ENCODE results near the gene PCID2.

The PCID2 gene

GRCh38 chr13:113159701-113160100, 48.8 kb downstream of the PCID2 start:
- no peak for TF ChIP-seq CTCF (IDR thresholded peaks at IDR 0.05; ENCODE audit: control insufficient read depth, extremely low read depth, insufficient read depth)
- DNase-seq (ENCODE audit: low read depth): no peak

DNA sequence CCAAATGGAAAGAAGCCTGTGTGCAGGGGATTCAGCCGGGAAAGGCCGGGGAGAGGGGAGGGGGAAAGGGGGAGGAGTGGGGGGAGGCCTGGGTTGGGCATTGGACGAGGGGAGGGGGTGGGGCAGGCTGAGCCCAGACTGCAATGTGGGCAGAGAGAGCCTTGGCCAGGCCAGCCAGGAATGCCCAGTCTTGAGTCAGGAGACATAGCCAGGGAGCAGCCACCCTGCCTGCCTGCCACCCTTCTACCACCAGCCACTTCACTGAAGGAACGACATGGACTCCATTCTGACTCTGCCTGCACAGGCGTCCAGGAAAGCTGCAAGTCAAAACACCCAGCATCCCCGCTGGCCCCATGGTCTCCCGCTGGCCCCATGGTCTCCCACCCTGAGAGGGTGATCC, 49.5 kb downstream of the PCID2 start:
- no peak for TF ChIP-seq CTCF (IDR thresholded peaks at IDR 0.05; ENCODE audit: control insufficient read depth, extremely low read depth, insufficient read depth)
- no peak overlapping the region for H3K4me3 ChIP-seq (ENCODE audit: low read depth, low read length)
- no peak for DNase-seq (ENCODE audit: low read depth)

More at GRCh38 chr13:113159701-113160100, 48.8 kb downstream of the PCID2 start:
- H3K4me3 ChIP-seq (ENCODE audit: low read depth, low read length): no peak overlapping the region

DNA sequence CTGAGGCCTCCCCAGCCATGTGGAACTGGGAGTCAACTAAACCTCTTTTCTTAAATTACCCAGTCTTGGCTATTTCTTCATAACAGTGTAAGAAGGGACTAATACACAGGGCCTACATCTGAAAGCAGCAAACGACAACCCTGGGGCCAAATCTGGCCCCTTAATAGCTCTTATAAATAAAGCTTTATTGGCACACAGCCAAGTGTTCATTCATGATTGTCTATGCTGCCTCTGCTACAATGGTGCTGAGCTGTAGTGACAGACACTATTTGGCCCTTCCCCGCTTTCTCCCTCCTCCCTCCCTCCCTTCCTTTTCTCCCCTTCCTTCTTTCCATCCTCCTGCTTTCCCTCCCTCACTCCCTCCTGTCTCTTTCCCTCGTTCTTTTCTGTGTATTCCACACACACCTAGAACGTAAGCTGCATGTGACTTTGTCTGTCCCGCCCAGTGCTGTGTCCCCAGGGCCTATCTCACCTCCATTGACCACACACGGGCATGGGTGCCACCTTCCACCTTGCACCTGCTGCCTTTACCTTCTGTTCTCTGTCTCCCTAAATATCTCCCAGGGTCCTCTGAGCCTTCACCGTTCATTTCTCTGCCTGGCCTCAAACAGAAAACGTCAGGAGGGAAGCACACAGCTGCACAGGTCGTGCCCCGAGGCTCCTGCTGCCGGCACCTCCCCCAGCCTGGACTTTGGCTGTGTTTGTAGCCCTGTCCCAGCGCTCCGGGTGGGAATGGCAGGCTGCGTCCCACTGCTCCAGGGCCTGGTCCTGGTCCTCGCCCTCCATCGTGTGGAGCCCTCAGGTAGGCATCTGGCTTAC, 50.3 kb downstream of the PCID2 start, which contains the start of gene PROZ:
PROZ (plus strand) TSS at position 720 of the 819 bp plus-strand sequence; CDS start at position 733, 13 bp downstream.
- TF ChIP-seq CTCF (IDR thresholded peaks at IDR 0.05; ENCODE audit: control insufficient read depth, extremely low read depth, insufficient read depth): no peak
- no peak within 1 kb of the TSS for H3K4me3 ChIP-seq (ENCODE audit: low read depth, low read length)
- DNase-seq (ENCODE audit: low read depth): no peak

- TF ChIP-seq CTCF (IDR thresholded peaks at IDR 0.05; ENCODE audit: control insufficient read depth, extremely low read depth, insufficient read depth): no peak
- no peak for DNase-seq (ENCODE audit: low read depth)
Observed at GRCh38 chr13:113157206-113157928, 51.1 kb downstream of the PCID2 start.

GRCh38 chr13:113155982-113156655, 52.4 kb downstream of the PCID2 start:
- no peak for DNase-seq (ENCODE audit: low read depth)
- TF ChIP-seq CTCF (IDR thresholded peaks at IDR 0.05; ENCODE audit: control insufficient read depth, extremely low read depth, insufficient read depth): no peak
- H3K4me3 ChIP-seq (ENCODE audit: low read depth, low read length): no peak overlapping the region

More at GRCh38 chr13:113157206-113157928, 51.1 kb downstream of the PCID2 start:
- no peak overlapping the region for H3K4me3 ChIP-seq (ENCODE audit: low read depth, low read length)

DNA sequence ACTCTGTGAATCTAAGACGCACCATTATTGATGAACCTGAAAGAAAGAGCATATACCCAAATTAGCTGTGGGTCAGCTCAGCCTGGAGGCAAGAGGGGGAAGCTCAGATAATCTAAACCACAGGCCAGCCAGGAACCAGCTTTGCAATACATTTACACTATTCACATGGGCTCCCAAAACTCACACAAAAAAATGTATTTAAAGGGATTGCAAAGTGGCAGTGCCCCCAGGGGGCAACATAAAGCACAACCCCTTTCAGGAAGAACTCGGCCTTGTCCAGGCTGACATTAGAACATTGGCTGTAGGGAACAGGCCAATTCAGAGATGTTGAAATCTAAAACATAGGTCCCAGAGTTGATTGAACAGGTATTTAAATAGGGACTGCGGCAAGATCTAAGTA, 53.3 kb downstream of the PCID2 start:
- H3K4me3 ChIP-seq (ENCODE audit: low read depth, low read length): no peak overlapping the region
- no peak for DNase-seq (ENCODE audit: low read depth)
- no peak for TF ChIP-seq CTCF (IDR thresholded peaks at IDR 0.05; ENCODE audit: control insufficient read depth, extremely low read depth, insufficient read depth)
